HAP-1 (cell line): ENCODE measurements around the gene STAMBPL1.

ENCODE experiments used
- DNase-seq, 2 experiments: peaks; one replicate each; pipeline ENCODE4 v3.0.0-alpha.2; 2016 to 2020; ENCODE audit warnings: low spot score in 2 of 2
- H3K27me3 ChIP-seq: fragments of 250-450 bp; sonication (Bioruptor Pico); 2 replicates; pipeline ENCODE4 v1.5.1; 2020; ENCODE audit warnings: low read depth, mild to moderate bottlenecking, moderate library complexity
- H3K36me3 ChIP-seq: fragments of 250-450 bp; sonication (Bioruptor Pico); replicated peaks from 2 replicates; pipeline ENCODE4 v1.5.1; 2020; ENCODE audit warnings: mild to moderate bottlenecking
- H3K4me1 ChIP-seq: fragments of 250-450 bp; sonication (Bioruptor Pico); 2 replicates; pipeline ENCODE4 v1.5.1; 2020; ENCODE audit warnings: mild to moderate bottlenecking
- H3K4me3 ChIP-seq: fragments of 250-450 bp; sonication (Bioruptor Pico); 2 replicates; pipeline ENCODE4 v1.5.1; 2020; ENCODE audit warnings: mild to moderate bottlenecking, moderate library complexity
- H3K9me3 ChIP-seq: fragments of 250-450 bp; sonication (Bioruptor Pico); 2 replicates; pipeline ENCODE4 v1.5.1; 2020; ENCODE audit warnings: mild to moderate bottlenecking, moderate library complexity
- in situ Hi-C: fragments of 300-500 bp; cut with MboI; formaldehyde crosslinking; loops from 3 replicates; pipeline ENCODE4 v1.14.3; 2020; ENCODE audit warnings: low sequenced_read_pairs, inconsistent platforms, mixed read lengths

The STAMBPL1 gene

GRCh38 chr10:88908194-88908593, 28.1 kb downstream of the STAMBPL1 start:
- no peak for DNase-seq
- no peaks in the 10 kb centered on the region for H3K36me3 ChIP-seq
- no peak overlapping the region for H3K4me3 ChIP-seq
- no peaks in the 10 kb centered on the region for H3K27me3 ChIP-seq
- in situ Hi-C loops: no loop called here
- no peaks in the 10 kb centered on the region for H3K9me3 ChIP-seq
- peaks cover 4% of the 10 kb centered on the region for H3K4me1 ChIP-seq

- no peaks in the 10 kb centered on the region for H3K36me3 ChIP-seq
- DNase-seq: no peak
- H3K27me3 ChIP-seq: no peaks in the 10 kb centered on the region
- in situ Hi-C loops: no loop called here
- no peaks in the 10 kb centered on the region for H3K9me3 ChIP-seq
- H3K4me3 ChIP-seq: no peak overlapping the region
- H3K4me1 ChIP-seq: peaks cover 9% of the 10 kb centered on the region
These were observed 31.1 kb downstream of the STAMBPL1 start for GRCh38 chr10:88911116-88911515.

- peaks cover 9% of the 10 kb centered on the region for H3K4me1 ChIP-seq
- no peaks in the 10 kb centered on the region for H3K9me3 ChIP-seq
- no peak overlapping the region for H3K4me3 ChIP-seq
- H3K27me3 ChIP-seq: no peaks in the 10 kb centered on the region
- no peaks in the 10 kb centered on the region for H3K36me3 ChIP-seq
- in situ Hi-C loops: no loop called here
- no peak for DNase-seq
These were observed 31.8 kb downstream of the STAMBPL1 start for GRCh38 chr10:88911851-88912250.

- H3K27me3 ChIP-seq: no peaks in the 10 kb centered on the region
- no peaks in the 10 kb centered on the region for H3K9me3 ChIP-seq
- DNase-seq: peak; percentile 76 to 86
- peaks cover 9% of the 10 kb centered on the region for H3K4me1 ChIP-seq
- in situ Hi-C loops: no loop called here
- H3K36me3 ChIP-seq: no peaks in the 10 kb centered on the region
- H3K4me3 ChIP-seq: no peak overlapping the region
These were observed 33.1 kb downstream of the STAMBPL1 start for GRCh38 chr10:88913127-88913526.

- Histone ChIP-seq H3K36me3 (no peaks in the 10 kb centered on the region), H3K9me3 (no peaks in the 10 kb centered on the region), H3K4me3 (no peak overlapping the region), H3K4me1 (peaks cover 9% of the 10 kb centered on the region), H3K27me3 (no peaks in the 10 kb centered on the region)
- in situ Hi-C loops: no loop called here
- no peak for DNase-seq
These were observed 33.7 kb downstream of the STAMBPL1 start for GRCh38 chr10:88913788-88914187.

GRCh38 chr10:88915781-88916180, 35.7 kb downstream of the STAMBPL1 start:
- in situ Hi-C loops: no loop called here
- Histone ChIP-seq H3K27me3 (no peaks in the 10 kb centered on the region), H3K9me3 (no peaks in the 10 kb centered on the region), H3K36me3 (no peaks in the 10 kb centered on the region), H3K4me1 (peaks cover 9% of the 10 kb centered on the region), H3K4me3 (no peak overlapping the region)
- DNase-seq: no peak

- H3K9me3 ChIP-seq: no peaks in the 10 kb centered on the region
- H3K4me3 ChIP-seq: no peak overlapping the region
- DNase-seq: no peak
- no peaks in the 10 kb centered on the region for H3K27me3 ChIP-seq
- peaks cover 9% of the 10 kb centered on the region for H3K4me1 ChIP-seq
- in situ Hi-C loops: no loop called here
- H3K36me3 ChIP-seq: no peaks in the 10 kb centered on the region
These were observed 36.2 kb downstream of the STAMBPL1 start for GRCh38 chr10:88916231-88916630.

GRCh38 chr10:88916986-88917385, 36.9 kb downstream of the STAMBPL1 start:
- Histone ChIP-seq H3K9me3 (no peaks in the 10 kb centered on the region), H3K36me3 (no peaks in the 10 kb centered on the region), H3K27me3 (no peaks in the 10 kb centered on the region), H3K4me1 (peaks cover 9% of the 10 kb centered on the region), H3K4me3 (no peak overlapping the region)
- in situ Hi-C loops: no loop called here
- DNase-seq: no peak

GRCh38 chr10:88918191-88918905, 38.3 kb downstream of the STAMBPL1 start:
- Histone ChIP-seq H3K9me3 (no peaks in the 10 kb centered on the region), H3K27me3 (no peaks in the 10 kb centered on the region), H3K36me3 (no peaks in the 10 kb centered on the region), H3K4me1 (peaks cover 4% of the 10 kb centered on the region), H3K4me3 (no peak overlapping the region)
- DNase-seq: no peak
- in situ Hi-C loops: no loop called here

- Histone ChIP-seq H3K27me3 (no peaks in the 10 kb centered on the region), H3K9me3 (no peaks in the 10 kb centered on the region), H3K4me1 (no peaks in the 10 kb centered on the region; the same call in 1 of the 2 replicates), H3K4me3 (no peak overlapping the region), H3K36me3 (no peaks in the 10 kb centered on the region)
- in situ Hi-C loops: no loop called here
- no peak for DNase-seq
These were observed 39.0 kb downstream of the STAMBPL1 start for GRCh38 chr10:88919041-88919440.

- in situ Hi-C loops: no loop called here
- H3K4me1 ChIP-seq: no peaks in the 10 kb centered on the region; the same call in 1 of the 2 replicates
- no peaks in the 10 kb centered on the region for H3K9me3 ChIP-seq
- H3K27me3 ChIP-seq: no peaks in the 10 kb centered on the region
- H3K4me3 ChIP-seq: no peak overlapping the region
- DNase-seq: no peak
- no peaks in the 10 kb centered on the region for H3K36me3 ChIP-seq
These were observed 40.2 kb downstream of the STAMBPL1 start for GRCh38 chr10:88920198-88920597.

GRCh38 chr10:88920986-88921593, 41.0 kb downstream of the STAMBPL1 start:
- peak in 1 of 2 experiments; percentile 37 for DNase-seq
- no peaks in the 10 kb centered on the region for H3K9me3 ChIP-seq
- in situ Hi-C loops: no loop called here
- no peak overlapping the region for H3K4me3 ChIP-seq
- H3K27me3 ChIP-seq: no peaks in the 10 kb centered on the region
- H3K36me3 ChIP-seq: no peaks in the 10 kb centered on the region
- no peaks in the 10 kb centered on the region; the same call in 1 of the 2 replicates for H3K4me1 ChIP-seq

GRCh38 chr10:88922041-88922440, 42.0 kb downstream of the STAMBPL1 start:
- Histone ChIP-seq H3K9me3 (no peaks in the 10 kb centered on the region), H3K4me1 (no peaks in the 10 kb centered on the region; the same call in 1 of the 2 replicates), H3K4me3 (no peak overlapping the region), H3K27me3 (no peaks in the 10 kb centered on the region), H3K36me3 (no peaks in the 10 kb centered on the region)
- no peak for DNase-seq
- in situ Hi-C loops: no loop called here

- no peaks in the 10 kb centered on the region for H3K9me3 ChIP-seq
- DNase-seq: no peak
- H3K36me3 ChIP-seq: no peaks in the 10 kb centered on the region
- no peak overlapping the region for H3K4me3 ChIP-seq
- in situ Hi-C loops: no loop called here
- H3K4me1 ChIP-seq: no peaks in the 10 kb centered on the region; the same call in 1 of the 2 replicates
- no peaks in the 10 kb centered on the region for H3K27me3 ChIP-seq
These were observed 43.5 kb downstream of the STAMBPL1 start for GRCh38 chr10:88923520-88923919.
